K562 (cell line): ENCODE results near the gene TSPAN1. TPM values are rescaled to one million over a fixed set of nuclear protein-coding genes. Genes with fewer than 3 reads are reported as not detected.

Experiments used
- FOXA1 ChIP-seq: fragments of 450-650 bp; IDR thresholded peaks from 2 replicates; pipeline ENCODE4 v1.6.1; 2016; ENCODE audit warnings: mild to moderate bottlenecking, borderline replicate concordance
- FOXJ2 ChIP-seq: fragments of 200-800 bp; sonication (Bioruptor generic); IDR thresholded peaks from 2 replicates; pipeline ENCODE4 v1.6.1; 2016; ENCODE audit warnings: missing genetic modification characterization, missing compliant biosample characterization
- GTF2A2 ChIP-seq: IDR thresholded peaks from 2 replicates; pipeline ENCODE4 v1.6.1; 2016; ENCODE audit warnings: mild to moderate bottlenecking, missing genetic modification characterization, missing compliant biosample characterization
- HNRNPK ChIP-seq: fragments of 200-400 bp; formaldehyde crosslinking; IDR thresholded peaks from one replicate; pipeline ENCODE4 v1.6.1; 2018; ENCODE audit warnings: mild to moderate bottlenecking, low read depth, low read length; ENCODE audit not compliant: poor library complexity, severe bottlenecking
- JUND ChIP-seq, 2 experiments: IDR thresholded peaks; 2 replicates in 1 of 2; 3 replicates in 1 of 2; pipeline ENCODE4 v1.6.1; 2011; ENCODE audit warnings: borderline replicate concordance in 2 of 2, low read depth in 2 of 2, low read length in 2 of 2, improper control_type of control experiment in 1 of 2, missing biosample characterization in 1 of 2, missing genetic modification characterization in 1 of 2, missing genetic modification reagents in 1 of 2
- KDM5B ChIP-seq: fragments of 200-600 bp; sonication (generic); IDR thresholded peaks from 2 replicates; pipeline ENCODE4 v1.6.1; 2012; ENCODE audit warnings: low read depth, mild to moderate bottlenecking, moderate library complexity, low read length, control low read depth, inconsistent platforms; ENCODE audit not compliant: insufficient replicate concordance
- KLF1 ChIP-seq: fragments of 450-650 bp; IDR thresholded peaks from 2 replicates; pipeline ENCODE4 v1.6.1; 2016; ENCODE audit warnings: missing genetic modification characterization, missing compliant biosample characterization
- KLF13 ChIP-seq: fragments of 450-650 bp; IDR thresholded peaks from 2 replicates; pipeline ENCODE4 v1.6.1; 2016; ENCODE audit warnings: missing genetic modification characterization, low read depth, mild to moderate bottlenecking, missing compliant biosample characterization, moderate library complexity, borderline replicate concordance
- LARP7 ChIP-seq: fragments of 450-650 bp; IDR thresholded peaks from 2 replicates; pipeline ENCODE4 v1.6.1; 2016
- MBD2 ChIP-seq: sonication (generic); IDR thresholded peaks from 2 replicates; pipeline ENCODE4 v1.6.1; 2016; ENCODE audit warnings: low read depth, borderline replicate concordance
- MTA2 ChIP-seq: fragments of 450-650 bp; IDR thresholded peaks from 2 replicates; pipeline ENCODE4 v1.6.1; 2016; ENCODE audit warnings: low read depth
- NBN ChIP-seq: fragments of 450-650 bp; IDR thresholded peaks from 2 replicates; pipeline ENCODE4 v1.6.1; 2016; ENCODE audit warnings: low read depth, mild to moderate bottlenecking
- PML ChIP-seq: IDR thresholded peaks from 2 replicates; pipeline ENCODE4 v1.6.1; 2012; ENCODE audit warnings: low read length, inconsistent platforms
- PURB ChIP-seq: sonication (generic); formaldehyde crosslinking; IDR thresholded peaks from 2 replicates; pipeline ENCODE4 v1.9.0; 2021; ENCODE audit warnings: low read depth, mild to moderate bottlenecking, missing genetic modification reagents
- SP1 ChIP-seq: sonication (generic); formaldehyde crosslinking; IDR thresholded peaks from 2 replicates; pipeline ENCODE4 v1.8.1; 2022; ENCODE audit warnings: mild to moderate bottlenecking, missing genetic modification reagents
- TAF9B ChIP-seq: fragments of 450-650 bp; IDR thresholded peaks from 2 replicates; pipeline ENCODE4 v1.6.1; 2018; ENCODE audit warnings: mild to moderate bottlenecking; ENCODE audit not compliant: partially characterized antibody
- ZKSCAN3 ChIP-seq: fragments of 250-450 bp; sonication (Bioruptor Pico); IDR thresholded peaks from 2 replicates; pipeline ENCODE4 v1.4.0; 2020
- ZNF143 ChIP-seq: sonication (generic); formaldehyde crosslinking; IDR thresholded peaks from 2 replicates; pipeline ENCODE4 v1.9.0; 2022; ENCODE audit warnings: mild to moderate bottlenecking, missing genetic modification reagents
- polyA plus RNA-seq, 8 experiments: library from polyadenylated mRNA; depleted of rRNA in 4 of 8; stranded (reverse) in 5 of 8; unstranded in 3 of 8; fragments of >200 nt; fragmentation: Nextera tagmentation in 2 of 8; fragmentation: Illumina TruSeq in 1 of 8; extraction: Ambion mirVana in 2 of 8; extraction: Trizol in 1 of 8; gene quantifications; 2 replicates each; pipeline versions ENCODE4 v1.2.1 to v1.2.3, GENCODE V29; 2011 to 2014; ENCODE audit warnings: inconsistent platforms in 1 of 8, missing spikeins in 1 of 8
- total RNA-seq, 7 experiments: library from RNA; depleted of rRNA in 6 of 7; stranded (reverse); fragments of >200 nt in 6 of 7; fragmentation: Illumina TruSeq in 2 of 7; extraction: Trizol in 2 of 7; gene quantifications; 2 replicates each; pipeline versions ENCODE4 v1.2.1 to v1.2.3, GENCODE V29; 2011 to 2021; ENCODE audit warnings: low replicate concordance in 1 of 7
- TF ChIP-seq, protein P1 (sequence below): sonication (generic); formaldehyde crosslinking; IDR thresholded peaks from 2 replicates; pipeline ENCODE4 v1.8.0; 2023; ENCODE audit warnings: missing genetic modification reagents, mild to moderate bottlenecking, borderline replicate concordance
- TF ChIP-seq, protein P2 (sequence below): fragments of 250-450 bp; sonication (Bioruptor Pico); IDR thresholded peaks from 2 replicates; pipeline ENCODE4 v1.5.0; 2021
- TF ChIP-seq, protein P3 (sequence below), 2 experiments: fragments of 200-800 bp in 1 of 2; sonication (Bioruptor generic) in 1 of 2; sonication (generic) in 1 of 2; formaldehyde crosslinking in 1 of 2; IDR thresholded peaks in 1 of 2; conservative IDR thresholded peaks in 1 of 2; 2 replicates each; pipeline versions ENCODE4 v1.5.0 to v1.6.1; 2016 to 2020; ENCODE audit warnings: missing compliant biosample characterization in 1 of 2, missing genetic modification characterization in 1 of 2, missing genetic modification reagents in 1 of 2

TSPAN1 gene
- total and polyA plus RNA-seq, 9 of the 15 experiments (the other 6 are each of a cell fraction or from before 2014, with no cell fraction given): 0.58 TPM; not detected in 8

DNA sequence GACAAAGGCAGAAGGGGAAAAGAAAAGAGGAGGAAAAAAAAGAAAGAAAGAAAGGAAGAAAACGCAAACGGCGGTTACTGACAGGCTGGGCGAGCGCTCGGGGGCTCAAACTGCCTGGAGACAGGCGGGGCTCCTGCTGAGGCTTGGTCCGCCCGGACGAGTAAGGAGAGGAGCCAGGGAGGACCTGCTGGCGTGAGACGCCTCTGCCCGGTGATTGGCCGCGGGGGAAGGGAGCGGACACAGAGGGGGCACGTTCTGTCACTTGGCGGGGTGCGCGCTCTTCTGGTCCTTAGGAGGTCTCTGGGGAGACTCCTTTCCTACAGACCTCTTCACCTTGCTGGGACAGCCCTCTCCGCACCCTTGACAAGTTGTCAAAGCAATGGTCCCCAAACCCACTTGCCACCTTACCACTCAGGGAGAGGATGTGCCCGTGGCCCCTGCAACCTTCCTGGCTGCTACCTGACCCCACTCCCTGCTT, 41.7 kb upstream of the TSPAN1 start (continued):
- TF ChIP-seq KLF13 (tag) (no peak), NBN (no peak), ZKSCAN3 (no peak), JUND (IDR thresholded peaks at IDR 0.05; ENCODE audit: borderline replicate concordance, low read depth, low read length) (no peak), JUND (tag; IDR thresholded peaks at IDR 0.05; ENCODE audit: borderline replicate concordance, low read depth, low read length) (no peak), MTA2 (no peak), KDM5B (peak; percentile 51), MBD2 (no peak), KLF1 (tag) (no peak), PURB (CRISPR knock-in tag) (no peak), PML (0 out of 2 replicates have a peak, but pooled peaks have one; percentile 15), SP1 (CRISPR knock-in tag) (0 out of 2 replicates have a peak, but pooled peaks have one; percentile 15), FOXJ2 (tag) (no peak), HNRNPK (no peak), FOXA1 (no peak), ZNF143 (no peak), TAF9B (no peak), LARP7 (no peak), GTF2A2 (tag) (no peak)
- TF ChIP-seq, protein P1, sequence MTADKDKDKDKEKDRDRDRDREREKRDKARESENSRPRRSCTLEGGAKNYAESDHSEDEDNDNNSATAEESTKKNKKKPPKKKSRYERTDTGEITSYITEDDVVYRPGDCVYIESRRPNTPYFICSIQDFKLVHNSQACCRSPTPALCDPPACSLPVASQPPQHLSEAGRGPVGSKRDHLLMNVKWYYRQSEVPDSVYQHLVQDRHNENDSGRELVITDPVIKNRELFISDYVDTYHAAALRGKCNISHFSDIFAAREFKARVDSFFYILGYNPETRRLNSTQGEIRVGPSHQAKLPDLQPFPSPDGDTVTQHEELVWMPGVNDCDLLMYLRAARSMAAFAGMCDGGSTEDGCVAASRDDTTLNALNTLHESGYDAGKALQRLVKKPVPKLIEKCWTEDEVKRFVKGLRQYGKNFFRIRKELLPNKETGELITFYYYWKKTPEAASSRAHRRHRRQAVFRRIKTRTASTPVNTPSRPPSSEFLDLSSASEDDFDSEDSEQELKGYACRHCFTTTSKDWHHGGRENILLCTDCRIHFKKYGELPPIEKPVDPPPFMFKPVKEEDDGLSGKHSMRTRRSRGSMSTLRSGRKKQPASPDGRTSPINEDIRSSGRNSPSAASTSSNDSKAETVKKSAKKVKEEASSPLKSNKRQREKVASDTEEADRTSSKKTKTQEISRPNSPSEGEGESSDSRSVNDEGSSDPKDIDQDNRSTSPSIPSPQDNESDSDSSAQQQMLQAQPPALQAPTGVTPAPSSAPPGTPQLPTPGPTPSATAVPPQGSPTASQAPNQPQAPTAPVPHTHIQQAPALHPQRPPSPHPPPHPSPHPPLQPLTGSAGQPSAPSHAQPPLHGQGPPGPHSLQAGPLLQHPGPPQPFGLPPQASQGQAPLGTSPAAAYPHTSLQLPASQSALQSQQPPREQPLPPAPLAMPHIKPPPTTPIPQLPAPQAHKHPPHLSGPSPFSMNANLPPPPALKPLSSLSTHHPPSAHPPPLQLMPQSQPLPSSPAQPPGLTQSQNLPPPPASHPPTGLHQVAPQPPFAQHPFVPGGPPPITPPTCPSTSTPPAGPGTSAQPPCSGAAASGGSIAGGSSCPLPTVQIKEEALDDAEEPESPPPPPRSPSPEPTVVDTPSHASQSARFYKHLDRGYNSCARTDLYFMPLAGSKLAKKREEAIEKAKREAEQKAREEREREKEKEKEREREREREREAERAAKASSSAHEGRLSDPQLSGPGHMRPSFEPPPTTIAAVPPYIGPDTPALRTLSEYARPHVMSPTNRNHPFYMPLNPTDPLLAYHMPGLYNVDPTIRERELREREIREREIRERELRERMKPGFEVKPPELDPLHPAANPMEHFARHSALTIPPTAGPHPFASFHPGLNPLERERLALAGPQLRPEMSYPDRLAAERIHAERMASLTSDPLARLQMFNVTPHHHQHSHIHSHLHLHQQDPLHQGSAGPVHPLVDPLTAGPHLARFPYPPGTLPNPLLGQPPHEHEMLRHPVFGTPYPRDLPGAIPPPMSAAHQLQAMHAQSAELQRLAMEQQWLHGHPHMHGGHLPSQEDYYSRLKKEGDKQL: no peak
- TF ChIP-seq, protein P2, sequence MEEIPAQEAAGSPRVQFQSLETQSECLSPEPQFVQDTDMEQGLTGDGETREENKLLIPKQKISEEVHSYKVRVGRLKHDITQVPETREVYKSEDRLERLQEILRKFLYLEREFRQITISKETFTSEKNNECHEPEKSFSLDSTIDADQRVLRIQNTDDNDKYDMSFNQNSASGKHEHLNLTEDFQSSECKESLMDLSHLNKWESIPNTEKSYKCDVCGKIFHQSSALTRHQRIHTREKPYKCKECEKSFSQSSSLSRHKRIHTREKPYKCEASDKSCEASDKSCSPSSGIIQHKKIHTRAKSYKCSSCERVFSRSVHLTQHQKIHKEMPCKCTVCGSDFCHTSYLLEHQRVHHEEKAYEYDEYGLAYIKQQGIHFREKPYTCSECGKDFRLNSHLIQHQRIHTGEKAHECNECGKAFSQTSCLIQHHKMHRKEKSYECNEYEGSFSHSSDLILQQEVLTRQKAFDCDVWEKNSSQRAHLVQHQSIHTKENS (CRISPR knock-in tag): no peak
- TF ChIP-seq, protein P3, sequence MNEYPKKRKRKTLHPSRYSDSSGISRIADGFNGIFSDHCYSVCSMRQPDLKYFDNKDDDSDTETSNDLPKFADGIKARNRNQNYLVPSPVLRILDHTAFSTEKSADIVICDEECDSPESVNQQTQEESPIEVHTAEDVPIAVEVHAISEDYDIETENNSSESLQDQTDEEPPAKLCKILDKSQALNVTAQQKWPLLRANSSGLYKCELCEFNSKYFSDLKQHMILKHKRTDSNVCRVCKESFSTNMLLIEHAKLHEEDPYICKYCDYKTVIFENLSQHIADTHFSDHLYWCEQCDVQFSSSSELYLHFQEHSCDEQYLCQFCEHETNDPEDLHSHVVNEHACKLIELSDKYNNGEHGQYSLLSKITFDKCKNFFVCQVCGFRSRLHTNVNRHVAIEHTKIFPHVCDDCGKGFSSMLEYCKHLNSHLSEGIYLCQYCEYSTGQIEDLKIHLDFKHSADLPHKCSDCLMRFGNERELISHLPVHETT (CRISPR knock-in tag; conservative IDR thresholded peaks at IDR 0.05 in 1 of 2, IDR thresholded peaks at IDR 0.05 in 1 of 2): no peak; a peak in 1 of 4 replicates
